8988T (cell line): ENCODE results near the gene LRIF1.
"Not testable (repeated sequence)": the region's sequence is repeated elsewhere in the genome, so short reads cannot be mapped to it uniquely, and the experiment has no call there.

Experiments used
- DNase-seq: peaks from one replicate; pipeline ENCODE4 v3.0.0; 2011

The LRIF1 gene

DNA sequence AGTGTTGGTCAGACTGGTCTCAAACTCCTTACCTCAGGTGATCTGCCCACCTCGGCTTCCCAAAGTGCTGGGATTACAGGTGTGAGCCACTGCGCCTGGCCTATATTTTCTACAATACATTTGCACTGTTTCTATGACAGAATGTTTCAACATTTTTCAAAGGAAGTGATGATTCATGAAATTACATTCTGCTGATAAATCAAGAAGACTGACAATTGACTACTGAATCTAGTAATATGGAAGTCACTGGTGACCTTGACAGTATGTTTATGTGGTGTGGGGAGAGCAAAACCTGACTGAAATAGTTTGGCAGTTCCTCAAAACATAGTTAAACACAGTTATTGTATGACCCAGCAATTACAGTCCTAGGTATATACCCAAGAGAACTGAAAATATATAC lies 18.1 kb downstream of the LRIF1 start:
- DNase-seq, result no peak

DNA sequence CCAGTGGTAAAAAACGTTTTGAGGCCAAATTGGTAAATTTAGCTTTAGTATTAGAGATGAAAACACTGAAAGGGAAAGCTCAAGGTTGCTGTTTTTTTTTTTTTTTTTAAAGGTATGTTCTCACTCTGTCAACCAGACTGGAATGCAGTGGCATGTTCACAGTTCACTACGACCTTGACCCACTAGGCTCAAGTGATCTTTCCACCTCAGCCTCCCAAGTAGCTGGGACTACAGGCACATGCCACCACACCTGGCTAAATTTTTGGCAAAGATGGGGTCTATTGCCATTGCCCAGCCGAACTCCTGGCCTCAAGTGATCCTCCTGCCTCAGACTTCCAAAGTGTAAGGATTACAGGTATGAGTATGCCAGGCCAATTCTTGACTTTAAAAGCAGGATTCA lies 18.9 kb downstream of the LRIF1 start:
- DNase-seq, result no peak

DNA sequence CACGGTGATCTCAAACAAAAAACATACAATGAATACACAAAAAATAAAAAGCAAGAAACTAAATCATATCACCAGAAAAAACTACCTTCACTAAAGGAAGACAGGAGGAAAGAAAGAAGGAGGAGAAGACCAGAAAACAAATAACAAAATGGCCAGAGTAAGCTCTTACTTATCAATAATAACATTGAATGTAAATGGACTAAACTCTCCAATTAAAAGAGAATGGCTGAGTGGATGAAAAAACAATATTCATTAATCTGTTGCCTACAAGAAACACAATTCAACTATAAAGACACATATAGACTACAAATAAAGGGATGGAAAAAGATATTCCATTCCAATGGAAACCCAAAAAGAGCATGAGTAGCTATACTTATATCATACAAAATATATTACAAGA lies 27.2 kb downstream of the LRIF1 start:
- DNase-seq, result no peak

DNA sequence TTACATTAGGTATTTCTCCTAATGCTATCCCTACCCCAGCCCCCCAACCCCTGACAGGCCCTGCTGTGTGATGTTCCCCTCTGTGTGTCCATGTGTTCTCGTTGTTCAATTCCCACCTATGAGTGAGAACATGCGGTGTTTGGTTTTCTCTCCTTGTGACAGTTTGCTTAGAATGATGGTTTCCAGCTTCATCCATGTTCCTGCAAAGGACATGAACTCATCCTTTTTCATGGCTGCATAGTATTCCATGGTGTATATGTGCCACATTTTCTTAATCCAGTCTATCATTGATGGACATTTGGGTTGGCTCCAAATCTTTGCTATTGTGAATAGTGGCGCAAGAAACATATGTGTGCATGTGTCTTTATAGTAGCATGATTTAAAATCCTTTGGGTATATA lies 32.6 kb downstream of the LRIF1 start:
- DNase-seq, result not testable (repeated sequence)

DNA sequence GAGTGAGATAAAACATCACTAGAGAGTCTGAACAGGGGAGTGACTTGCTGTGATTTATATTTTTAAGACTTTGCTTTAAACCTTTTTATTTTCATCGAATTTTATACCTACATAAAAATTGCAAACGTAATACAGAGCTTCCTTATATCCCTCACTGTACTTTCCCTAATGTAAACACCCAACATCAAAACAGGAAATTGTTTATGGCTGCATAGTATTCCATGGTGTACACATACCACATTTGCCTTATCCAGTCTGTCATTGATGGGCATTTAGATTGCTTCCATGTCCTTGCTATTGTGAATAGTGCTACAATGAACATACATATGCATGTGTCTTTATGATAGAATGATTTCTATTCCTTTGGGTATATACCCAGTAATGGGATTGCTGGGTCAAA lies 34.8 kb downstream of the LRIF1 start:
- DNase-seq, result no peak

DNA sequence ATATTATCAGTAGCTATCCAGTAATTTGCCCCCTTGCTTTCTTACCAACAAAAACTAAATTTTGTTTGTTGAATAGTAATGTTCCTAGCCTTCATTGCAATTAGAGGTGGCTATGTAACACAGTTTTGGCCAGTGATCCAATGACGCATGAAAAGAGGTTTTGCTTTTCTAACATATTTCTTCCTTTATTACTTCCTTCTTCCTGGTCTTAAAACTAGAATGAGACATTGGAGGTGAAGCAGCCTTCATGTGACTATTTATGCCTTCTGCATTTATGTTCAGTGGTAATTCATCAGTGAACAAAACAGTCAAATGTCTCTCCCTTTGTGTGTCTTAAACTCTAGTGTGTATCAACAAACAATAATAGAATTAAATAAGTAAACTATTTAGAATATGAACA lies 35.5 kb downstream of the LRIF1 start:
- DNase-seq, result no peak

DNA sequence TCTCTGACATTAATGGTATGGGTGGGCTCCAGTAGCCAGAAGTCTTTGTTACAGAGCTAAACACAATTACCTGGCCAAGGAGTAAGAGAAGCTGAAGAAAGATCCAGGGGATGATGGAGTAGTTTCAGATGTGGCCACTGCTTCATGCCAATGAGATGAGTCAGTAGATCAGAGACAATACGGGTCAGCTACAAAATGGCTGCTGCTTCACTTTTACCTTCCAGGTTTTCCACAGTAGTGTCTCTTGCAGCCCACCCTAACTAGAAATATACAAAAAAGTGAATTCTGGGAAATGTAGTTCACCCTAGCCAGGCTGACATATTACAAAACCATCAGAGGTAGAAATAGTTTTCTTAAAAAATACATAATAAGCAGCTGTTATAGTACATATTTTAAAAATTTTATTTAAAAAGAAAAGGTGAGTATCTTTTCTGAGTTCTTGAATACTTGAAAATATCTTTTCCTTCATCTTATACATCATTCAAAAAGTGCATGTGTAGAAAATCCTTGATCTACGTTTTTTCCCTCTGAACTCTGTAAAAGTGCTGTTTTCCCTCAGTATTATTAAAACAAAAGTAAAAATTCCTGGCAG lies 36.1 kb downstream of the LRIF1 start:
- DNase-seq, result no peak

DNA sequence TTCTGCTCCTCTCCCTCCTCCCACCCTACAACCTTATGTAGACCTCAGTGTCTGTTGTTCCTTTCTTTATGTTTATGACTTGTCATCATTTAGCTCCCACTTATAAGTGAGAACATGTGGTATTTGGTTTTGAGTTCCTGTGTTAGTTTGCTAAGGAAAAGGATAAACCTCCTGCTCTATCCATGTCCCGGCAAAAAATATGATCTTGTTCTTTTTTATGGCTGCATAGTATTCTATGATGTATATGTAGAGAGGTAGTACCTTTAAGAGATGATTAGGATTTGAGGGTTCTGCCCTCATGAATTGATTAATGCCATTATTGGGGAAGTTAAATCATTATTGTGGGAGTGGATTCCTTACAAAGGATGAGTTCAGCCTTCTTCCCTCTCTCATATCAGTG lies 41.8 kb downstream of the LRIF1 start:
- no peak for DNase-seq

DNA sequence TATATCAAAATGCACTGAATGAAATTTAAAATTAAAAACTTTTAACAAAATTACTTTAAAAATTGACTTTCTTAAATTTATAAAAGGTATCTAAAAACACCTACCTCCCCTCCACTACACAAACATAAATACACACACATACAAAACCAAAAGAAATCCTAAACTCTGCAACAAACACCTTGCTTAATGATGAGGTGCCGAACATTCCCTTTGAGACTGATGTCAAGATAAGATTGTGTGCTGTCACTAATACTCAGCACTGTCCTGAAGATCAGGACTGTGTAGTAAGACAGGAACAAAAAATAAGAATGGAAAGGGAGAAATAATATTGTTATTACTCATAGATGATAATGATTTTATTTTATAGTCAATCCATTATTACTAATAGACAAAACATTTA lies 45.7 kb downstream of the LRIF1 start:
- DNase-seq, result no peak

DNA sequence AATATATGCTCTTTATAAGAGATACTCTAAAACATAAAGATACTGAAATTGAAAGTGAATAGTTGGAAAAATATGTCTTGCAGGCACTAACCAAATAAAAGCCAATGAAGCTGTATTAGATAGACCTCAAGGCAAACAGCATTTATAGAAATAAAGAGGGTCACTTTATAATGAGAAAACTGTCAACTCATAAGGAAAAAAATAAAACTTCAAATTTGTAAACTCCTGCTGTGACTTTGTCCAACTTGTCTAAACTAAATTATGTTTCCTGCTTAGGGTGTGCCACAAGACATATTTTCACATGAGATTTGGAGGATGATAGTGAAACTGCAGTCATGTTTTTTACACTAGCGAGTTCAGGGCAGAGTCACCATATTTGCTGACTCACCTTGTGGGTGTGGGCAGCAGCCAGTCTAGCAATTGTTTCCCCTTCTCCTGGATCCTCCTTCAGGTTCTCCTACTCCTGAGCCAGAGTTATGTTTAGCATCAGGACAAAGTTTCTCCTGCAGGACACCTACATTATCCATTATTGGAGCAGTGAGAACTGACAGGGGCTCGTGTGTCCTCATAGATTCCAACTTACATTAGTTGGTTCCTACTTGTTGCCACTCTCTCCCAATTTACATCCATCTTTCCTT lies 46.9 kb downstream of the LRIF1 start:
- DNase-seq, result no peak

DNA sequence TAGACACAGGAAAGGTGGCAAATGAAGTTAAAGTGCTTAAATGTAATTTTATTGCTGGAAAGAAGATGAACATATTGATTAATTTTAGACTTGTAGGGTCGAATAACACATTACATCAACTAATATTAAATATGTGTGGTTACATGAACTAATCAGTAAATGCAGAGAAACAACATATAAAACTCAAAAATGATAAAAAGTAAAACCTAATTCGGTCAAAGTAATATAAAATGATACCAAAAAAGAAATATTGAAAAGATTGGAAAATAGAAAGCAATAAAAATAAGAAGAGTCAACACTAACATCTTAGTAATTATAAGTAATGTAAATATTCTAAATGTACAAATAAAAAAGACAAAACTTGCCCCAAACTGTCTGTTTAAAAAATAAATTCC lies 47.5 kb downstream of the LRIF1 start:
- no peak for DNase-seq

DNA sequence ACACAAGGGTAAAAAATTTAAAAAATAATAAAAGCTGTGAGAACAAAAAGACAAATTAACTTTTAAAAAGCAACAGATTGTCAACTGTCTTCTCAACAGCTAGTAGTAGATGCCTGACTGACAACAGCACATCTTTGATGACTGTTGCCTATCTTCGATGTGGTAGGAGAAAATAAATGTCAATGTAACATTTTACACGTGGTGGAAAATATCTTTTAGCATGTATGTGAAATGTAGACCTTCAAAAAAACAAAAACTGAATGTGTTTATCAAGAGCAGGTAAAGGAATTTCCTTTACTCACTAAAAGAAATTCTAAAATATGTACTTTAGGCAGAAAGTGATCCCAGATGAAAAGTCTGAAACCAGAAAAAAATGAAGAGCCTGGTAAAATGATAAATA lies 47.9 kb downstream of the LRIF1 start:
- no peak for DNase-seq

DNA sequence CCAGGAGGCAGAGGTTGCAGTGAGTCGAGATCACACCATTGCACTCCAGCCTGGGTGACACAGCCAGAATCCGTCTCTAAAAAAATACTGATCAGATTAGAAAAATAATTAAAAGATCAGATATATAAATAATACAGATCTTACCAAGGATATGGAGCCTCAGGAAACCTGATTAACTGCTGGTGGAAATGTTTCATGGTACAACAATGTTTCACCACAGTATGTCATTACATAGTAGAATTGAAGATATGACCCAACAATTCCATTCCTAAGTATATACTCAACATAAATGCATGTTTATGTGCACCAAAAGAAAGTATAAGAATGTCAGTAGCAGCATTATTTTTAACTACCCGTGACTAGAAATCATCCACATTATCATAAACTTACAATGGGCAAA lies 49.0 kb downstream of the LRIF1 start:
- no peak for DNase-seq

DNA sequence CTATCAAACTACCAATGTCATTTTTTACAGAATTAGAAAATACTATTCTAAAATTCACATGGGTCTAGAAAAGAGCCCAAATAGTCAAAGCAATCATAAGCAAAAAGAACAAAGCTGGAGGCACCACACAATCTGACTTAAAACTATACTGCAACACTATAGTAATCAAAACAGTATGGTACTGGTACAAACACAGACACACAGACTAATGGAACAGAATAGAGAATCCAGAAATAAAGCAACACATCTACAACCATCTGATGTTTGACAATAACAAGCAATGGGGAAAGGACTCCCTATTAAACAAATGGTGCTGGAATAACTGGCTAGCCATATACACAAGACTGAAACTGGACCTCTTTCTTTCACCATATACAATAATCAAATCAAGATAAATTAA lies 50.9 kb downstream of the LRIF1 start:
- DNase-seq, result no peak

DNA sequence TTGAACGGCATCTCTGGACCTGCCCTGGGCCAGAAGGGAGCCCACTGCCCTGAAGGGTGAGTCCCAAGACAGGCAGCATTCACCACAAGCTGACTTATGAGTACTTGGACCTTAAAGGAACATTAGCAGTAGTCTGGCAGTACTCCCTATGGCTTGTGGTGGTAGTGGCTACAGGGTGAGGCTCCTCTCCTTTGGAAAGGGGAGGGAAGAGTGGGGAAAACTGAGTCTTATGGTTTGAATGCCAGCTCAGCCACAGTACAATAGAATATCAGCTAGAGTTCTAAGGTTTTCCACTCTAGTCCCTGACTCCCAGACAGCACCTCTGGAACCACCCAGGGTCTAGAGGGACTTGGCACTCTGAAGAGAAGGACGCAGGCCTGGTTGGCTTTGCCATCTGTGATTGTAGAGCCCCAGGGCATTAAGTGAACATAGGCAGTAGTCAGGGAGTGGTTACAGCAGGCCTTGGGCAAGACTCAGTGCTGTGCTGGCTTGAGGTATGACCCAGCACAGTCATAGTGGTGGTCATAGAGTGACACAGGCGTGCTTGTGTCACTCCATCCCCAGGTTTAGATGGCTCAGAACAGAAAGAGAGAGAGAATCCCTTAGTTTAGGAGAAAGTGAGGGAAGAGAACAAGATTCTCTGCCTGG lies 59.7 kb downstream of the LRIF1 start:
- DNase-seq, result no peak

DNA sequence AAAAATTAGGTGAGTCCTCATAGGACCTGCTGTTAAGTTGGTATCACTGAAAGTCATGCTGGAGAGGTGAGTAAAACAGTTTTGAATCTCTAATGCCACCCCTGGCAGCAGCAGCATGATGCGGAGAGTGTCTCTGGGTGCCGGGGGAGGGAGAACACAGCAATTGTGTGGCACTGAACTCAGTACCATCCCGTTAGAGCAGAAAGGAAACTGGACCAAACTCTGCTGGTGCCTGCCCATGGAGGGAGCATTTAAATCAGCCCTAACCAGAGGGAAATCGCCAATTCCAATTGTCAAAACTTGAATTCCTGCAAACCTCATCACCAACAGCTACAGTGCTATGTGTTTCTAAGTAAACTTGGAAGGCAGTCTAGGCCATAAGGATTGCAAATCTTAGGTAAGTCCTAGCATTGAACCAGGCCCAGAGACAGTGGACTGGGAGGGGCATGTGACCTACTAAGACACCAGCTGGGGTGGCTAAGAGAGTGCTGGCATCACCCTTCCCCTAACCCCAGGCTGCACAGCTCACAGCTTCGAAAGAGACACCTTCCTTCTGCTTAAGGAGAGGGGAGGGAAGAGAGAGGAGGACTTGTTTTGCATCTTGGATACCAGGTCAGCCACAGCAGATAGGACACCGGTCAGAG lies 60.8 kb downstream of the LRIF1 start:
- no peak for DNase-seq

DNA sequence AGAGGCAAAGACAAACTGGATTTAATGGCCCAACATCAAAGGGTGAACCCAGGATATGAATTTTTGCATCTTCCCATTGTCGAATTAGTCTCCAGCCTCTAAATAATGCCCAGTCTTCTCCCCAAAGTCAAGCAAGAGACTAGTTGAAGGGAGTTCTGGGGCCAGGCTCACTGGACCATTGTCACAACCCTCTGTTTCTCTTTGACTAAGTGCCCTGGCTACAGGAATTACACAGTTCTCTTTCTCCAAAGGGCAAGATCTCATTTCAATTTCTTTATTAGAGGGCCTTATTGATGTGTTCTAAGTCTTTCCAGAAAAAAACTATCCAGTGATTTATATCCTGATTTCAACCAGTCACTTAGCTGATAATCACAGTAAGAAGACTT lies 64.3 kb downstream of the LRIF1 start:
- DNase-seq, result no peak

DNA sequence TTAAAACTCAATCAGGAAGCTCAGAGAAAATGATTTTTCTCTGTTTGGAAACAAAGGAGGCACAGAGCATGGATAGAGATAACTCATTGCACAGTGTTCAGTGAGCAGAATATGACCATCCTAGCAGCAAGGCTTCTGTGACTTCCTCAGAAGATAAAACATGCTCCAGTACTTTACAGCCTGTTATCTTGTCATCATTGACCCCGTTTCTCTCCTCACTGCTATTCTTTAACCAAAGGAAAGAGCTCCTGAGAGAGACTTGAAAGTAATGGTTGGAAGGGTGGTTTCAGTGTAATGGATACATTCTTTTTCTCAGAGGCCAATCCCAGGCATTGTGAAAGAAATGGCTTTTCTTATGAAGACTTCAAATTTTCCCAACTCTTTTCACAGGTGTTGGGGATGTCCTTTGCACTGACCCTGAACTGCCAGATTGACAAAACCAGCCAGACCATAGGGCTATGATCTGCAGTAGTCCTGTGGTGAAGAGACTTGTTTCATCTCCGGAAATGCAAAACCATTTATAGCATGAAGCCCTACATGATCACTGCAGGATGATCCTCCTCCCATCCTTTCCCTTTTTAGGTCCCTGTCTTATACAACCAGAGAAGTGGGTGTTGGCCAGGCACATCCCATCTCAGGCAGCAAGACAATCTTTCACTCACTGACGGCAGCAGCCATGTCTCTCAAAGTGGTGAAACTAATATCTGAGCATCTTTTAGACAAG lies 64.8 kb downstream of the LRIF1 start:
- no peak for DNase-seq

DNA sequence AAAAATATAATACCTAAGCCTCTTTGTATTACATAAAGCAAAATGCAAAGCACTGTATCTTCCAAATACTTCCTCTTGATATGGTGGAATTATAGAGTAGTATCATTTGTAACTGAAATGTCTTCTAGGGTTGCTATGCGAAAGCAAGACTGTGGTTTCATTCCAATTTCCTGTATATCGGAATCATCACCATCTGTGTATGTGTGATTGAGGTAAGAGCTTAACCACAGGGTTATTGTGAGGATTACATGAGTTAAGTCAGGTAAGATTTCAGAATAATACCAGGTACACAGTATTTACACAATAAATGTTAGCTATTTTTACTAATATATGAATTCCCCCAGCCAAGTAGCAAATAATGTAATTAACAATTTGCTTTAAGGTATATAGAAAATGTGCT lies 66.0 kb downstream of the LRIF1 start:
- DNase-seq, result no peak
